Measurements from ENCODE around the gene DACH1.

DACH1 gene

GRCh38 chr13:71882120-71882519 is 15.1 kb upstream of the DACH1 start:
- no peak for DNase-seq (ENCODE audit: low read depth)
- no peak for TF ChIP-seq CTCF (IDR thresholded peaks at IDR 0.05; ENCODE audit: low read length, missing control alignments)
- no peak overlapping the region for H3K4me3 ChIP-seq (replicated peaks; ENCODE audit: low read depth, low read length)

GRCh38 chr13:71880753-71881541 is 13.9 kb upstream of the DACH1 start:
- DNase-seq (ENCODE audit: low read depth) = no peak
- no peak for TF ChIP-seq CTCF (IDR thresholded peaks at IDR 0.05; ENCODE audit: low read length, missing control alignments)

GRCh38 chr13:71879808-71880344 is 12.9 kb upstream of the DACH1 start:
- no peak for TF ChIP-seq CTCF (IDR thresholded peaks at IDR 0.05; ENCODE audit: low read length, missing control alignments)
- DNase-seq (ENCODE audit: low read depth) = no peak
- no peak overlapping the region for H3K4me3 ChIP-seq (replicated peaks; ENCODE audit: low read depth, low read length)

More at GRCh38 chr13:71880753-71881541, 13.9 kb upstream of the DACH1 start:
- H3K4me3 ChIP-seq (replicated peaks; ENCODE audit: low read depth, low read length) = no peak overlapping the region

- peak; percentile 75 for TF ChIP-seq CTCF (IDR thresholded peaks at IDR 0.05; ENCODE audit: low read length, missing control alignments)
- DNase-seq (ENCODE audit: low read depth) = peak; percentile 69
- no peak overlapping the region for H3K4me3 ChIP-seq (replicated peaks; ENCODE audit: low read depth, low read length)
These were observed 12.1 kb upstream of the DACH1 start for GRCh38 chr13:71879129-71879535.

GRCh38 chr13:71877256-71877653 is 10.3 kb upstream of the DACH1 start:
- no peak overlapping the region for H3K4me3 ChIP-seq (replicated peaks; ENCODE audit: low read depth, low read length)
- no peak for DNase-seq (ENCODE audit: low read depth)
- no peak for TF ChIP-seq CTCF (IDR thresholded peaks at IDR 0.05; ENCODE audit: low read length, missing control alignments)

- TF ChIP-seq CTCF (IDR thresholded peaks at IDR 0.05; ENCODE audit: low read length, missing control alignments) = no peak
- DNase-seq (ENCODE audit: low read depth) = no peak
These were observed 9.7 kb upstream of the DACH1 start for GRCh38 chr13:71876648-71877255.

More at GRCh38 chr13:71876648-71877255, 9.7 kb upstream of the DACH1 start:
- no peak overlapping the region for H3K4me3 ChIP-seq (replicated peaks; ENCODE audit: low read depth, low read length)

Data from fibroblast of pulmonary artery (primary cell).